Hematopoietic multipotent progenitor cell treated with erythropoietin and hydrocortisone succinate and interleukin-3 and kit ligand, for 4 days (in vitro differentiated cells): ENCODE data around the gene PFKFB3.
A peak's percentile ranks its signal among the peaks of the same experiment; 100 is the strongest.
"Not testable (repeated sequence)": the region's sequence is repeated elsewhere in the genome, so short reads cannot be mapped to it uniquely, and the experiment has no call there.

Experiments
- DNase-seq: peaks from one replicate; pipeline ENCODE4 v3.0.0-alpha.2; 2015

Gene PFKFB3

GRCh38 chr10:6221971-6222751, 19.4 kb downstream of the PFKFB3 start:
- no peak for DNase-seq

GRCh38 chr10:6222755-6223154, 20.0 kb downstream of the PFKFB3 start:
- no peak for DNase-seq

- no peak for DNase-seq
These were observed 21.2 kb downstream of the PFKFB3 start for GRCh38 chr10:6223981-6224380.

GRCh38 chr10:6224781-6225180, 22.0 kb downstream of the PFKFB3 start:
- no peak for DNase-seq

- DNase-seq = no peak
These were observed 22.6 kb downstream of the PFKFB3 start for GRCh38 chr10:6225263-6225814.

GRCh38 chr10:6226216-6226615, 23.5 kb downstream of the PFKFB3 start:
- no peak for DNase-seq

GRCh38 chr10:6227346-6227745, 24.6 kb downstream of the PFKFB3 start:
- DNase-seq = no peak

- DNase-seq = no peak
These were observed 25.3 kb downstream of the PFKFB3 start for GRCh38 chr10:6228010-6228511.

- no peak for DNase-seq
These were observed 25.9 kb downstream of the PFKFB3 start for GRCh38 chr10:6228647-6229046.

GRCh38 chr10:6229290-6229689, 26.6 kb downstream of the PFKFB3 start:
- DNase-seq = no peak

GRCh38 chr10:6229746-6230145, 27.0 kb downstream of the PFKFB3 start:
- no peak for DNase-seq

- DNase-seq = peak; percentile 32
These were observed 27.6 kb downstream of the PFKFB3 start for GRCh38 chr10:6230315-6230714.

GRCh38 chr10:6231146-6231545, 28.4 kb downstream of the PFKFB3 start:
- DNase-seq = no peak

GRCh38 chr10:6231730-6232129, 29.0 kb downstream of the PFKFB3 start:
- DNase-seq = no peak

GRCh38 chr10:6232225-6232807, 29.6 kb downstream of the PFKFB3 start:
- no peak for DNase-seq

GRCh38 chr10:6232846-6233724, 30.4 kb downstream of the PFKFB3 start:
- no peak for DNase-seq

- DNase-seq = no peak
These were observed 31.1 kb downstream of the PFKFB3 start for GRCh38 chr10:6233725-6234277.

GRCh38 chr10:6234371-6234770, 31.6 kb downstream of the PFKFB3 start:
- DNase-seq = no peak

- DNase-seq = no peak
These were observed 33.8 kb downstream of the PFKFB3 start for GRCh38 chr10:6236349-6237198.

- DNase-seq = no peak
These were observed 34.4 kb downstream of the PFKFB3 start for GRCh38 chr10:6237199-6237530.

- DNase-seq = not testable (repeated sequence)
These were observed 36.0 kb downstream of the PFKFB3 start for GRCh38 chr10:6238587-6239212.
